Keratinocyte (primary cell): Measurements from ENCODE around the gene TCFL5. TPM values are rescaled to one million over a fixed set of nuclear protein-coding genes. Genes with fewer than 3 reads are reported as not detected.
A peak's percentile ranks its signal among the peaks of the same experiment; 100 is the strongest.

Experiments
- DNase-seq: peaks from one replicate; pipeline ENCODE4 v3.0.0-alpha.2; 2011; ENCODE audit warnings: low read depth, missing footprints, low spot score
- FAIRE-seq: peaks from 2 replicates; lab custom pipeline; 2011; peaks lifted over from hg19 to GRCh38; lab: Jason Lieb, UNC
- H2AFZ ChIP-seq: 2 replicates; pipeline ENCODE4 v1.6.0; 2012; ENCODE audit warnings: low read length, control low read depth, inconsistent platforms; ENCODE audit not compliant: control insufficient read depth
- H3K27ac ChIP-seq: 2 replicates; pipeline ENCODE4 v1.5.1; 2011; ENCODE audit warnings: low read length; ENCODE audit not compliant: control insufficient read depth, insufficient read depth
- H3K27me3 ChIP-seq: 3 replicates; pipeline ENCODE4 v1.6.0; 2011; ENCODE audit warnings: low read length; ENCODE audit not compliant: control insufficient read depth, insufficient read depth; ENCODE audit errors: extremely low read depth
- H3K36me3 ChIP-seq, 2 experiments: 2 replicates in 1 of 2; 3 replicates in 1 of 2; pipeline ENCODE4 v1.5.1; 2011; ENCODE audit warnings: low read length in 2 of 2, mild to moderate bottlenecking in 1 of 2; ENCODE audit not compliant: control insufficient read depth in 2 of 2, insufficient read depth in 2 of 2; ENCODE audit errors: extremely low read depth in 1 of 2
- H3K4me1 ChIP-seq: 3 replicates; pipeline ENCODE4 v1.5.1; 2011; ENCODE audit warnings: low read length; ENCODE audit not compliant: control insufficient read depth, insufficient read depth; ENCODE audit errors: extremely low read depth
- H3K4me2 ChIP-seq: 3 replicates; pipeline ENCODE4 v1.6.0; 2011; ENCODE audit warnings: low read depth, low read length; ENCODE audit not compliant: control insufficient read depth, insufficient read depth; ENCODE audit errors: extremely low read depth
- H3K4me3 ChIP-seq, 3 experiments: fragments of 200-600 bp in 1 of 3; sonication (generic) in 1 of 3; 2 replicates in 2 of 3; 3 replicates in 1 of 3; pipeline ENCODE4 v1.5.1; 2011 to 2016; ENCODE audit warnings: low read length in 3 of 3, mild to moderate bottlenecking in 3 of 3, control low read depth in 2 of 3, inconsistent platforms in 1 of 3, low read depth in 1 of 3, mixed read lengths in 1 of 3, mixed run types in 1 of 3, moderate library complexity in 1 of 3; ENCODE audit not compliant: control insufficient read depth in 2 of 3, insufficient read depth in 2 of 3; ENCODE audit errors: extremely low read depth in 1 of 3
- H3K79me2 ChIP-seq: 2 replicates; pipeline ENCODE4 v1.6.0; 2012; ENCODE audit warnings: low read length; ENCODE audit not compliant: control insufficient read depth, insufficient read depth
- H3K9ac ChIP-seq: 3 replicates; pipeline ENCODE4 v1.6.0; 2011; ENCODE audit warnings: low read length; ENCODE audit not compliant: control insufficient read depth, insufficient read depth; ENCODE audit errors: extremely low read depth
- H3K9me1 ChIP-seq: 3 replicates; pipeline ENCODE4 v1.6.0; 2011; ENCODE audit warnings: low read length; ENCODE audit not compliant: control insufficient read depth, insufficient read depth; ENCODE audit errors: extremely low read depth
- H3K9me3 ChIP-seq: 2 replicates; pipeline ENCODE4 v1.5.1; 2012; ENCODE audit warnings: low read depth, low read length; ENCODE audit not compliant: control insufficient read depth
- H4K20me1 ChIP-seq: 3 replicates; pipeline ENCODE4 v1.6.0; 2011; ENCODE audit warnings: low read length; ENCODE audit not compliant: control insufficient read depth, insufficient read depth; ENCODE audit errors: extremely low read depth
- EZH2 ChIP-seq: IDR thresholded peaks from one replicate; pipeline ENCODE4 v1.6.1; 2012; ENCODE audit warnings: inconsistent platforms, mild to moderate bottlenecking, low read length, moderate library complexity
- dilution Hi-C: fragments of 300-500 bp; cut with MboI; formaldehyde crosslinking; loops from one replicate; pipeline ENCODE4 v1.7.0; 2020; ENCODE audit warnings: low sequenced_read_pairs; ENCODE audit not compliant: extremely low pct_ligation_motif_present
- polyA plus RNA-seq, 5 experiments: library from polyadenylated mRNA; depleted of rRNA in 3 of 5; stranded (reverse) in 3 of 5; stranded (forward) in 1 of 5; unstranded in 1 of 5; fragments of >200 nt; gene quantifications; 1 replicate in 1 of 5; 2 replicates in 3 of 5; 3 replicates in 1 of 5; pipeline versions ENCODE4 v1.2.1 to v1.2.3, GENCODE V29; 2011 to 2012; ENCODE audit warnings: missing spikeins in 2 of 5, low read depth in 1 of 5, low replicate concordance in 1 of 5
- small RNA-seq, 3 experiments: library from RNA; depleted of rRNA; stranded (forward); fragments of <200 nt; gene quantifications; one replicate each; pipeline ENCODE3, GENCODE V24; 2012; ENCODE audit warnings: low read depth in 3 of 3, low replicate concordance in 1 of 3; ENCODE audit not compliant: insufficient read length in 3 of 3
- TF ChIP-seq, protein P1 (sequence below), 3 experiments: IDR thresholded peaks in 1 of 3; conservative IDR thresholded peaks in 1 of 3; optimal IDR thresholded peaks in 1 of 3; 2 replicates in 2 of 3; 3 replicates in 1 of 3; pipeline versions ENCODE3 to v1.5.1; 2011; ENCODE audit warnings: low read length in 3 of 3, mild to moderate bottlenecking in 3 of 3, moderate library complexity in 2 of 3, control low read depth in 1 of 3, inconsistent platforms in 1 of 3; ENCODE audit not compliant: insufficient read depth in 2 of 3; ENCODE audit errors: extremely low read depth in 1 of 3

The TCFL5 gene
- polyA plus RNA-seq, 1 donor (not counting 4 experiments of a cell fraction or from before 2014, with no cell fraction given), result 14.6 TPM

DNA sequence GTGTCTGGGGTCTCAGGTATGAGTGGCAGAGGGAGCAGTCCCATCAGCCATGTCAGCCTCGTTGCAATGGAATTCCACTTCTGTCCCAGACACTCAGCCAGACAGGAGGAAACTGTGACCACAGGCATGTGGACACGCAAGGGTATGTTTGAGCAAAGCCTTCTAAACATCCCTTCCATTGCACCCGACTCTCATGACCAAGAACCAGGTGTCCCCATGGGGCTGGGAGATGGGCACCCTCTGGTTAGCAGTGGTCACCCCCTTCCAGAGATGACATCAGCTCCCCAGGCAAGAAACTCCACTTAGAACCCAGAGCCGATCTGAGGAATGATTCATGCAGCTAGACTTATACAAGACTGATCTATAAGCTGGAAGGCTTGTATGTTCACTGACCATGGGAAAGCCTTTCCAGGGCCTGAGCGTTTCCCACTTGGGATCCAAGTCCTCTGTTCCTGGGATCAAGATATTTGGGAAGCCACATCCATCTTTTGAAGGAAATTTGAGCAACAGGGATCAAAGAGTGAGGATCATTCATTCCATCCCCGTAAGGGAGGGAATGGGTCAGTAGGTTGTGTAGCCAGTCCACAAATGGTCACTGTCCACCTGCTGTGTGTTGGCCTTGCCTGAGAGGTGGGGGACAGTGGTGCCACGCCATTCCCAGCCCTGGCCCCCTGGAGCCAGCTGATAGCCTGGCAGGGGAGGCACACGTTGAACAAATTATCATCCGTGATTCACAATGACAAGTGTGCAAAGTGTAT is 69.3 kb downstream of the TCFL5 start:
- H2AFZ ChIP-seq, result no peak overlapping the region
- peaks cover 1% of the 10 kb centered on the region for H3K9me1 ChIP-seq

DNA sequence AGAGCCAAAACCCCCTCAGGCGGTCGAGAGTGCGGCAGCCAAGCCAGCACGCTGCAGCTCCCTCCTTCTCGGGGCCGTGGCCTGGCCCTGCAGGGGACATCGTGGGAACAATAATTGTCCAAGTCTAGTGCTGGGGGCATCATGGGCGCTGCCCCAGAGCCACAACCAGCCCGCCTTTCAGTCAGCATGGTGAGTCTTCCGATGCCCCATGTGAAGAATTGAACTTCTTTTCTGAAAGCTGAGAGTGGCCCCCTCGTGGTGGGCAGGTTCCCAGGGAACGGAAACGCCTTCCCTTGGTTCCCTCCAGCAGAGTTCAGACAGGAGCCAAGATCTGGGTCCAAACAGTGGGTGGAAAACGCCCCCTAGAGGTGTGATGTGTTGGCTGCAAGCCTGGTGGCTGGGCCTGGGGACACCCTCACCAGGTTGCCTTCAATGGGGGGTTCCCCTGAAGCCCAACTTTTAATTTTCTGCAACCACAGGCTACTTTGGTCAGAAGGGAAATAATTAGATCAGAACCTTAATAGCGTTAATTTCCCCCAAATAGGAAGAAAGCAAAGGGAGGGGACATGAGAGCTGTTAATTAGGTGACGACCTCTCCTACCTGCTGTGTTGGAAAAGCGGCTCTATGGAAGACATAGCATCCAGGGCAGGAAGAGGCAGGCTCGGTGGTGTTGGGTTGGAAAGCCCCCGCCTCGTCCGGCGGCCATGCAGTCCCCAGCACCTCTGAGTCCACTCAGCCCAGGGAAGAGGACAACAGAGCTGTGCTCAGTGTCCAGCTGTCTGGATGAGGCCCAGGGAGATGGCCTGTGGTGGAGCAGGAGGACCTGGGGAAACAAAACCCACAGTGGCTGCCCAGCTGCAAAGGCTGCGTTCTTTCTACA is 70.1 kb downstream of the TCFL5 start:
- DNase-seq, result no peak
- no peaks in the 10 kb centered on the region for H3K79me2 ChIP-seq
- no peak overlapping the region for H3K4me3 ChIP-seq
- H3K9me1 ChIP-seq, result no peaks in the 10 kb centered on the region
- H3K36me3 ChIP-seq, result no peaks in the 10 kb centered on the region
- no peak overlapping the region for H3K9ac ChIP-seq
- dilution Hi-C loops, result no loop called here
- H3K9me3 ChIP-seq, result no peaks in the 10 kb centered on the region
- FAIRE-seq, result peak; percentile 68
- peaks cover 30% of the 10 kb centered on the region for H3K4me1 ChIP-seq
- H3K4me2 ChIP-seq, result peak overlapping the region; percentile 62
- H4K20me1 ChIP-seq, result no peaks in the 10 kb centered on the region
- peaks cover 6% of the 10 kb centered on the region for H3K27me3 ChIP-seq
- H2AFZ ChIP-seq, result no peak overlapping the region
- no peak for TF ChIP-seq EZH2
- TF ChIP-seq, protein P1, sequence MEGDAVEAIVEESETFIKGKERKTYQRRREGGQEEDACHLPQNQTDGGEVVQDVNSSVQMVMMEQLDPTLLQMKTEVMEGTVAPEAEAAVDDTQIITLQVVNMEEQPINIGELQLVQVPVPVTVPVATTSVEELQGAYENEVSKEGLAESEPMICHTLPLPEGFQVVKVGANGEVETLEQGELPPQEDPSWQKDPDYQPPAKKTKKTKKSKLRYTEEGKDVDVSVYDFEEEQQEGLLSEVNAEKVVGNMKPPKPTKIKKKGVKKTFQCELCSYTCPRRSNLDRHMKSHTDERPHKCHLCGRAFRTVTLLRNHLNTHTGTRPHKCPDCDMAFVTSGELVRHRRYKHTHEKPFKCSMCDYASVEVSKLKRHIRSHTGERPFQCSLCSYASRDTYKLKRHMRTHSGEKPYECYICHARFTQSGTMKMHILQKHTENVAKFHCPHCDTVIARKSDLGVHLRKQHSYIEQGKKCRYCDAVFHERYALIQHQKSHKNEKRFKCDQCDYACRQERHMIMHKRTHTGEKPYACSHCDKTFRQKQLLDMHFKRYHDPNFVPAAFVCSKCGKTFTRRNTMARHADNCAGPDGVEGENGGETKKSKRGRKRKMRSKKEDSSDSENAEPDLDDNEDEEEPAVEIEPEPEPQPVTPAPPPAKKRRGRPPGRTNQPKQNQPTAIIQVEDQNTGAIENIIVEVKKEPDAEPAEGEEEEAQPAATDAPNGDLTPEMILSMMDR (optimal IDR thresholded peaks at IDR 0.05 in 1 of 3, IDR thresholded peaks at IDR 0.05 in 1 of 3, conservative IDR thresholded peaks at IDR 0.05 in 1 of 3; ENCODE audit: extremely low read depth in 1 of 3, insufficient read depth in 2 of 3, low read length in 3 of 3), result peak; percentile 93 to 99 (median 97)
- H3K27ac ChIP-seq, result no peak overlapping the region

More for the DNA sequence above, 69.3 kb downstream of the TCFL5 start:
- Histone ChIP-seq H4K20me1 (no peaks in the 10 kb centered on the region), H3K27ac (no peak overlapping the region), H3K4me3 (no peak overlapping the region), H3K4me2 (no peak overlapping the region), H3K27me3 (peaks cover 6% of the 10 kb centered on the region), H3K79me2 (peaks cover 5% of the 10 kb centered on the region), H3K4me1 (peaks cover 34% of the 10 kb centered on the region), H3K9ac (no peak overlapping the region), H3K36me3 (no peaks in the 10 kb centered on the region), H3K9me3 (no peaks in the 10 kb centered on the region)
- FAIRE-seq (no peak), DNase-seq (no peak)
- dilution Hi-C loops, result no loop called here
- TF ChIP-seq, protein P1 (optimal IDR thresholded peaks at IDR 0.05 in 1 of 3, IDR thresholded peaks at IDR 0.05 in 1 of 3, conservative IDR thresholded peaks at IDR 0.05 in 1 of 3; ENCODE audit: extremely low read depth in 1 of 3, insufficient read depth in 2 of 3, low read length in 3 of 3), result no peak
- TF ChIP-seq EZH2, result no peak

Small RNAs within 50 kb of the gene (small RNA-seq; reads per million reads assigned to genes)
- 0 reads per million in 3 experiments for gene DPH3P1

Other genes with a start within 250 kb of the TCFL5 start
- gene SLCO4A1, start 219.3 kb downstream of the TCFL5 start, polyA plus RNA-seq, result 0.43 to 1.8 TPM (median 1.4 TPM) in 3 replicates
- gene NTSR1, start 153.0 kb downstream of the TCFL5 start, polyA plus RNA-seq, result 0.24 to 1.4 TPM (median 0.55 TPM) in 3 replicates
- gene MRGBP, start 65.3 kb downstream of the TCFL5 start, polyA plus RNA-seq, result 12.3 to 15.6 TPM (median 15.0 TPM) in 3 replicates
- 29.8 to 39.8 TPM (median 31.5 TPM) in 3 replicates for gene OGFR, start 57.0 kb downstream of the TCFL5 start, polyA plus RNA-seq
- gene COL9A3, start 44.8 kb downstream of the TCFL5 start, polyA plus RNA-seq, result 2.7 to 4.8 TPM (median 3.6 TPM) in 3 replicates
- gene DIDO1, start 64.7 kb upstream of the TCFL5 start, polyA plus RNA-seq, result 11.1 to 19.3 TPM (median 14.2 TPM) in 3 replicates
- gene GID8, start 76.3 kb upstream of the TCFL5 start, polyA plus RNA-seq, result 20.7 to 27.9 TPM (median 23.7 TPM) in 3 replicates
- gene SLC17A9, start 90.9 kb upstream of the TCFL5 start, polyA plus RNA-seq, result 0.02 to 0.09 TPM in 2 of 3 replicates, not detected in the other
- not detected in 3 replicates for gene BHLHE23, start 145.1 kb upstream of the TCFL5 start, polyA plus RNA-seq